Activated naive CD8-positive, alpha-beta T cell treated with anti-CD3 and anti-CD28 coated beads for 36 hours (primary cell): ENCODE data around the gene NBPF14. TPM values are rescaled to one million over a fixed set of nuclear protein-coding genes. Genes with fewer than 3 reads are reported as not detected.
"Not testable (repeated sequence)": the region's sequence is repeated elsewhere in the genome, so short reads cannot be mapped to it uniquely, and the experiment has no call there.

Experiments
- DNase-seq: peaks from one replicate; pipeline ENCODE4 v3.0.0; 2021
- H3K27ac Mint-ChIP-seq: one replicate; pipeline ENCODE4 v1.8.0; 2022; ENCODE audit warnings: mild to moderate bottlenecking, moderate library complexity, mixed read lengths
- H3K27me3 Mint-ChIP-seq: one replicate; pipeline ENCODE4 v1.8.0; 2022; ENCODE audit warnings: mild to moderate bottlenecking, mixed read lengths
- H3K36me3 Mint-ChIP-seq: one replicate; pipeline ENCODE4 v1.8.0; 2021; ENCODE audit warnings: mild to moderate bottlenecking, mixed read lengths
- H3K4me1 Mint-ChIP-seq: one replicate; pipeline ENCODE4 v1.8.0; 2021; ENCODE audit warnings: mixed read lengths
- H3K4me3 Mint-ChIP-seq: one replicate; pipeline ENCODE4 v1.8.0; 2022; ENCODE audit warnings: mild to moderate bottlenecking, moderate library complexity, mixed read lengths
- H3K9me3 Mint-ChIP-seq: one replicate; pipeline ENCODE4 v1.8.0; 2022; ENCODE audit warnings: mixed read lengths
- total RNA-seq, 2 experiments: library from RNA; stranded (reverse); gene quantifications; one replicate each; pipeline ENCODE4 v1.2.3, GENCODE V29; 2021

NBPF14 gene, protein sequence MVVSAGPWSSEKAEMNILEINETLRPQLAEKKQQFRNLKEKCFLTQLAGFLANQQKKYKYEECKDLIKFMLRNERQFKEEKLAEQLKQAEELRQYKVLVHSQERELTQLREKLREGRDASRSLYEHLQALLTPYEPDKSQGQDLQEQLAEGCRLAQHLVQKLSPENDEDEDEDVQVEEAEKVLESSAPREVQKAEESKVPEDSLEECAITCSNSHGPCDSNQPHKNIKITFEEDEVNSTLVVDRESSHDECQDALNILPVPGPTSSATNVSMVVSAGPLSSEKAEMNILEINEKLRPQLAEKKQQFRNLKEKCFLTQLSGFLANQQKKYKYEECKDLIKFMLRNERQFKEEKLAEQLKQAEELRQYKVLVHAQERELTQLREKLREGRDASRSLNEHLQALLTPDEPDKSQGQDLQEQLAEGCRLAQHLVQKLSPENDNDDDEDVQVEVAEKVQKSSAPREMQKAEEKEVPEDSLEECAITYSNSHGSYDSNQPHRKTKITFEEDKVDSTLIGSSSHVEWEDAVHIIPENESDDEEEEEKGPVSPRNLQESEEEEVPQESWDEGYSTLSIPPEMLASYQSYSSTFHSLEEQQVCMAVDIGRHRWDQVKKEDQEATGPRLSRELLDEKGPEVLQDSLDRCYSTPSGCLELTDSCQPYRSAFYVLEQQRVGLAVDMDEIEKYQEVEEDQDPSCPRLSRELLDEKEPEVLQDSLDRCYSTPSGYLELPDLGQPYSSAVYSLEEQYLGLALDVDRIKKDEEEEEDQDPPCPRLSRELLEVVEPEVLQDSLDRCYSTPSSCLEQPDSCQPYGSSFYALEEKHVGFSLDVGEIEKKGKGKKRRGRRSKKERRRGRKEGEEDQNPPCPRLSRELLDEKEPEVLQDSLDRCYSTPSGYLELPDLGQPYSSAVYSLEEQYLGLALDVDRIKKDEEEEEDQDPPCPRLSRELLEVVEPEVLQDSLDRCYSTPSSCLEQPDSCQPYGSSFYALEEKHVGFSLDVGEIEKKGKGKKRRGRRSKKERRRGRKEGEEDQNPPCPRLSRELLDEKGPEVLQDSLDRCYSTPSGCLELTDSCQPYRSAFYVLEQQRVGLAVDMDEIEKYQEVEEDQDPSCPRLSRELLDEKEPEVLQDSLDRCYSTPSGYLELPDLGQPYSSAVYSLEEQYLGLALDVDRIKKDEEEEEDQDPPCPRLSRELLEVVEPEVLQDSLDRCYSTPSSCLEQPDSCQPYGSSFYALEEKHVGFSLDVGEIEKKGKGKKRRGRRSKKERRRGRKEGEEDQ (N-terminal part only)
- total RNA-seq, result 1 to 10 TPM; 8.8 to 9.4 TPM

DNA sequence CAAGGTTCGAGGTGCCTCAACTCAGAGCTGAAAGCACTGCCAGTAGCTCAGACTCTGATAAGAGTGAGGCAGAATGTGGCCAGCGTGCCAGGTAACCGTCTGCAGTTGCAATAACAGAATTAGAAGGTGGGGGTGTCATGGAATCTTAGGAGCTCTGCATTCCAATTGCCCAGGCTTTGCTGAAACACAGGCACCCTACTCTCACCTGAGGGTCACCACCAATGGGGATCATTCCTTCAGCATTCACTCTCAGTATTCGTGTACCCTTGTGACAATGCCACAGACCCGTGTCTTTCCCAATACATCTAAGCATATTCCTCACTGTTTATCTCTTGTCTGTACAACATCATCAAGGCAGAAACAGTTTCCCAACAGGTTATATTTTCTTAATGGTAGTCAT is at the start of gene NBPF14:
TSS of gene NBPF14 (minus strand) at position 101 of the 400 bp plus-strand sequence. CDS start 294 bp downstream, outside the sequence.
- not testable (repeated sequence) for H3K4me3 Mint-ChIP-seq, H3K27ac Mint-ChIP-seq, H3K36me3 Mint-ChIP-seq, H3K27me3 Mint-ChIP-seq, H3K4me1 Mint-ChIP-seq, DNase-seq, H3K9me3 Mint-ChIP-seq

DNA sequence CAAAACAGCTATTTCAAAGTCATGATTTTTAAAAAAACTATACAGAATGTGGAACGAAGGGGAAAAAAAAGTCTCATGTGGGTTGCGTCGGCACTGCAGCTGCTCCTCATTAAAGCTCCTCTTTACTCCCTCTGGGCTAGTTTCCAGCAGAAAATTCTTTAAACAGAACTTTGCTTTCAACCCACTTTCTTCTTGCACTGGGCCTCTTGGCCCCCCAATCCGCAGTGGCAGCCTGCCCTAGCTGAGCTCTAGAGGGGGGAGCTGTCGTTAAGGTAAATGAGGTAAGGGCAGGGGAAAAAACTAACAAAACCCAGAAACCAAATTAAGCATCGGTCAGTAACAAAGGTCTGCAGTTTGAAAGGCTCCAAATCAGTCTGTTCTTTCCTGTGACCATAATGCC is 29.6 kb upstream of the NBPF14 start:
- H3K9me3 Mint-ChIP-seq, H3K36me3 Mint-ChIP-seq, H3K4me3 Mint-ChIP-seq, H3K27me3 Mint-ChIP-seq, DNase-seq, H3K4me1 Mint-ChIP-seq, H3K27ac Mint-ChIP-seq: not testable (repeated sequence)

DNA sequence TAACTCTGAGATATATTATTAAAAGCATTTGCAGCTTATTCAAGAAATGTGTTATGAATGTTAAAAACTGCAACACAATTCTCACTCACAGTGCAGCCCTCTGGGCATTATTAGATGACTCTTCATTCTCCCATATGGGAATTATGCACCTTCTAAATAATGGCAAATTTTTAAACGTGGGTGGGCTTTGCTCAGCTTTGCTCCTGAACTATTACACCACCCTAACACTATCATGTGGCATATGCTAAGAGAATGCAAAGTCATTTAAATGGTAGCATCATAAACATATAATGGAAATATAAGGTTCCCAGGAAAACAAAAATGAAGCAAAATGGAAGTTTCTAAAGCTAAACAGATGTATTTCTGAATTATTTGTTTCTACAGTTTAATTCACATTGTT is 22.4 kb upstream of the NBPF14 start:
- not testable (repeated sequence) for H3K4me1 Mint-ChIP-seq, H3K27me3 Mint-ChIP-seq, H3K27ac Mint-ChIP-seq, H3K4me3 Mint-ChIP-seq, DNase-seq, H3K36me3 Mint-ChIP-seq, H3K9me3 Mint-ChIP-seq

DNA sequence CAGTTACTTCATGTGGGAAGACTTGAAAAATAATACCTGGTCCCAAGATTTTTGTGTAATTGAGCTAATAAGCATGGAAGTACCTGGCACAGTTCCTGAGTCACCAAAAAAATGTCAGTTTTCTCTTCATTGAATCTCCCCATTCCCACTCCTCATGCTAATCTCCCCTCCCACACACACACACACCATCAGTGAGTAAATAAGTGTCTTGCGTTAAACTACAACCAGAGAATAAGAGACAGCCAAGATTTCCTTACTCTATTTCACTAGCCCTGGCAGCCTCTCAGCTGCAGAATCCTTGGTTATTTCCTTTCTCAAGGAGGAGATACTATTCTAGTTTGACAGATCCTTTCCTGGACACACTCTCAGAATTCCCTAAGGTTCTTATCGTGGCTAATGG is 9.5 kb upstream of the NBPF14 start:
- not testable (repeated sequence) for DNase-seq, H3K4me3 Mint-ChIP-seq

DNA sequence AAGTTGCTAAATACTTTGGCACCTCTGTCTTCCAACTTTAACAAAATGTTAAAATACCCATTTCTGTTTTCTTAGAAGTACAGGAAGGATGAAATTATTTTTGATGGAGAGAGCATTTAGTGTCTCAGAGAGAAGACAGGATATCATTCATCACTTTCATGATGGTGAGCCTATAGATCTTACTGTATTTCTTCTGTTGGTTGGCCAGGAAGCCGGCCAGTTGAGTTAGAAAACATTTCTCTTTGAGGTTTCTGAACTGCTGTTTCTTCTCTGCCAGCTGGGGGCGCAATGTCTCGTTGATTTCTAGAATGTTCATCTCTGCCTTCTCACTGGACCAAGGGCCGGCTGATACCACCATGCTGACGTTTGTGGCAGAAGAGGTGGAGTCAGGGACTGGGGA is 451 bp downstream of the NBPF14 start:
- H3K9me3 Mint-ChIP-seq, H3K27ac Mint-ChIP-seq, DNase-seq, H3K36me3 Mint-ChIP-seq, H3K4me1 Mint-ChIP-seq, H3K4me3 Mint-ChIP-seq, H3K27me3 Mint-ChIP-seq: not testable (repeated sequence)

More for the DNA sequence above, 9.5 kb upstream of the NBPF14 start:
- H3K27me3 Mint-ChIP-seq, H3K9me3 Mint-ChIP-seq, H3K27ac Mint-ChIP-seq, H3K36me3 Mint-ChIP-seq, H3K4me1 Mint-ChIP-seq: not testable (repeated sequence)

DNA sequence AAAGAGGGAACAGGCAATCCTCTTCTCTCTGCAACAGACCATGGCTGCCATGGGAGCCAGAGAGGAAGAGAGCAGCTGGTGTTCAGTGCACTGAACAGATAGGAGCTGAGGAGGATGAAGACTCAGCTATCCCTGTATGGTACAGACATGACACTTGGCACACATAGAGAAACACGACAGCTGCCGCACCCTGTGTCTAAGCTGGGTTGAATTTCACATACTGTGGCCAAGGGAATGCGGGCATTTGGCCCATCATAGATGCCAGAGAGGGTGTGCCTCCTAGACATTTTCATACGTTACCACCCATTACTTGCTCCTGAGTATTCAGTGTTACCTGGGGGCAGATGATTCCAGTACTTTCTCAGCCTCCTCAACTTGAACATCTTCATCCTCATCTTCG is 4.7 kb downstream of the NBPF14 start:
- H3K4me3 Mint-ChIP-seq, H3K4me1 Mint-ChIP-seq, H3K9me3 Mint-ChIP-seq, H3K27me3 Mint-ChIP-seq, H3K27ac Mint-ChIP-seq, DNase-seq, H3K36me3 Mint-ChIP-seq: not testable (repeated sequence)

DNA sequence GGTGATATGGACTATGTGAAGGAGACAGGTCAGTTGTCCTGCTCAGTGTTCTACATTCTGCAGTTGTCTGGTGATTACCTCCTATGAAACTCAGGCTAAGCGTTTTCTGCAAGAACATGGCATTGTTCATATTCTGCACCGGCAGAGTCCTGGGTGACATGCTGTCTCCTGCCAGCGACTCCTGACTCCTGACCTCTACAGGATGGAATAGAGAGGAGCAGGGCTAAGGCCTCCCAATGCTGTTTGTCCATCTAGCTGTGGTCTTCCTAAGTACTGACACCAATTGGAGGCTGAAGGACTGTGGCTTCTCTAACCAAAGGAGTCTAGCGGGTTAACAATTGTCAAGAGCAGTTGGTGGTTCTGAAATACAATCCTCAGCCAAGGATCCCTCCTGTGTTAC is 63.7 kb downstream of the NBPF14 start:
- not testable (repeated sequence) for H3K27me3 Mint-ChIP-seq, H3K27ac Mint-ChIP-seq, DNase-seq, H3K4me1 Mint-ChIP-seq, H3K36me3 Mint-ChIP-seq, H3K4me3 Mint-ChIP-seq, H3K9me3 Mint-ChIP-seq

DNA sequence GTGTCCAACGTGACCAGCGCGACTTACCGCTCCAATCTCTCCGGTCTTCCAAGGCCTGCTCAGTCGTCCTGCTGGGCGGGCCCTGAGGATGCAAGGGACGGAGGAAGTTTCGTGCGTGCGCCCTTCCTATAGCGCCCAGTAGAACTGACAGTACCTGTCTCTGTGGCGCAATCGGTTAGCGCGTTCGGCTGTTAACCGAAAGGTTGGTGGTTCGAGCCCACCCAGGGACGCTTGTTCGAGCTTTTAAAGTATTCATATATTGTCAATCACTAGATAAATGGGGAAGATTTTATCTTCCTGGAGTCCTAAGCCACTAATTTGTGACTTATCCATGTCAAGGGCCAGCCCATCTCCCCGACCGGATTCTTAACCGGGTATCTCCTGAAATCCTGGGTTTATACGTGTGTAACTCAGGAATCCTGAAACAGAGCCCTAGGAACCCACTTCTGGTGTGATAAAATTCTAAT is 66.7 kb downstream of the NBPF14 start:
- H3K4me3 Mint-ChIP-seq, result peak overlapping the region; percentile 73
- H3K4me1 Mint-ChIP-seq, H3K9me3 Mint-ChIP-seq: not testable (repeated sequence)

DNA sequence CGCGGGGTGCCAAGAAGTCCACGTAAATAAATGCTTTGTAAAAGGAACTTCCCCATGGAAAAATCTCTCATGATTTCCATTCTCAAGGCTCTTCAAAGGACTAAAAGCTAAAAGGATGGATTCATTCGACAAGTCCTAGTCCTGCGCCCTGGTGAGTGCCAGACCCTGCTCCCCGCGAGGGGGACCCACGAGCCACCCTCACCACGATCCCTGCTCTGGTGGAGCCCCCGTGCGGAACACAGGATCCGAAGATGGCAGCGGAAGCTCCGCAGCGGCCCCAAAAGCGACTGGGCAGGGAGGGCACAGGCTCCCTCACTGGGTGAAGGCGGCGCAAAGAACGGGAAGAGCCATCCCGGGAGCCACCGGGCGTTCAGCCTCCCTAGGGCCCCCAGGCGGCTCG is 67.2 kb downstream of the NBPF14 start:
- peak; percentile 58 for DNase-seq
- not testable (repeated sequence) for H3K9me3 Mint-ChIP-seq, H3K27me3 Mint-ChIP-seq, H3K4me3 Mint-ChIP-seq, H3K27ac Mint-ChIP-seq, H3K4me1 Mint-ChIP-seq, H3K36me3 Mint-ChIP-seq

More for the DNA sequence above, 66.7 kb downstream of the NBPF14 start:
- peak overlapping the region; percentile 79 for H3K27ac Mint-ChIP-seq
- H3K36me3 Mint-ChIP-seq, H3K27me3 Mint-ChIP-seq: not testable (repeated sequence)
- DNase-seq, result peak; percentile 56

DNA sequence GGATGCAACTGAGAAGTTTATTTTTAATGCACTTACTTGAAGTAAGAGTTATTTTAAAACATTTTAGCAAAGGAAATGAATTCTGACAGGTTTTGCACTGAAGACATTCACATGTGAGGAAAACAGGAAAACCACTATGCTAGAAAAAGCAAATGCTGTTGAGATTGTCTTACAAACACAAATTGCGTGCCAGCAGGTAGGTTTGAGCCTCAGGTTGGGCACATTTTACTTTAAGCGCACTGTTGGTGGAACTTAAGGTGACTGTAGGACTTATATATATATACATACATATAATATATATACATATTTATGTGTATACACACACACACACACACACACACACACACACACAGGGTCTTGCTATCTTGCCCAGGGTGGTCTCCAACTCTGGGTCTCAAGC is 69.2 kb downstream of the NBPF14 start:
- not testable (repeated sequence) for H3K36me3 Mint-ChIP-seq, H3K27ac Mint-ChIP-seq, H3K27me3 Mint-ChIP-seq, H3K4me3 Mint-ChIP-seq, H3K9me3 Mint-ChIP-seq, DNase-seq
- H3K4me1 Mint-ChIP-seq, result peaks cover 11% of the 10 kb centered on the region

DNA sequence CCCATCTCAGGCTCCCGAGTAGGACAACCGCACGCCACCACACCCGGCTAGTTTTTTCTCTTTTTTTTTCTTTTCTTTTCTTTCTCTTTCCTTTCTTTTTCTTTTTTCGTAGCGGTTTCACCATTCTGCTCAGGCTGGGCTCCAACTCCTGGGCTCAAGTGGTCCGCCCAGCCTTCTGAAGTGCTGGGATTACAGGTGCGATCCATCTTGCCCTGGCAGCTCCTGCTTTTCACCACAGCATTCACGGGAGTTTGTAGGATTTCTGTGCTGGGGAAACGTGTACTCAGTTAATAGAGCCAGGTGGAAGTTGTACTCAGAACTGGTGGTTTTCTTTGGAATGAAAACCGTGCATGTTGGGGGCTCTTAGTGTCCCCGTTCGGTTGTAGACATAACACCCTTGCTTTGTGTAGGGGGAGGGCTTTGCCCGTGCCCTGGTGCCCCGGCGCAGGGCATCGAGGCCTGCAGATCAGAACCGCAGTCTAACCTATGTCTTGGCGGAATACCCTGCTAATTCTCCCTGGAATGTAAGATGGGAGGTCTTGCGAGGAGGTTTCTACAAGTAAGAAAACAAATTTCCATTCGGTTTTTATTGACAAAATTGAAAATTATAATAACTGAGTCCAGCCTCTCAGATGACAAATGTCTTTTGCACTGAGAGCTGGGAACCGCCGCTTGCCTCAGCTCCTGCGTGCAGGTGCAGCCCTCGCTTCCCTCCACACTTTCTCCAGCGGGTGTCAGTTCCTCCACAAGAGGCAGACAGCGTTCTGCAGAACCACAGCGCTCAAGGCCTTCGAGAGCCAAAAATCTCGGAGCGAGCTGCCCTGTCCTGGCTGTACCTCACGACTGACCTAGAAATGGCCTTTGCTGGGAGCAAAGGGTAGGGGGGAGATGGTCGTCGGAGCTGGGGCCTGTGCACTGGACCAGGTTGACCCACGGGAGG is 72.3 kb downstream of the NBPF14 start:
- peaks cover 13% of the 10 kb centered on the region for H3K4me1 Mint-ChIP-seq
- H3K27me3 Mint-ChIP-seq, H3K36me3 Mint-ChIP-seq, DNase-seq, H3K9me3 Mint-ChIP-seq: not testable (repeated sequence)
- H3K4me3 Mint-ChIP-seq, result peak overlapping the region; percentile 84
- H3K27ac Mint-ChIP-seq, result peak overlapping the region; percentile 99

DNA sequence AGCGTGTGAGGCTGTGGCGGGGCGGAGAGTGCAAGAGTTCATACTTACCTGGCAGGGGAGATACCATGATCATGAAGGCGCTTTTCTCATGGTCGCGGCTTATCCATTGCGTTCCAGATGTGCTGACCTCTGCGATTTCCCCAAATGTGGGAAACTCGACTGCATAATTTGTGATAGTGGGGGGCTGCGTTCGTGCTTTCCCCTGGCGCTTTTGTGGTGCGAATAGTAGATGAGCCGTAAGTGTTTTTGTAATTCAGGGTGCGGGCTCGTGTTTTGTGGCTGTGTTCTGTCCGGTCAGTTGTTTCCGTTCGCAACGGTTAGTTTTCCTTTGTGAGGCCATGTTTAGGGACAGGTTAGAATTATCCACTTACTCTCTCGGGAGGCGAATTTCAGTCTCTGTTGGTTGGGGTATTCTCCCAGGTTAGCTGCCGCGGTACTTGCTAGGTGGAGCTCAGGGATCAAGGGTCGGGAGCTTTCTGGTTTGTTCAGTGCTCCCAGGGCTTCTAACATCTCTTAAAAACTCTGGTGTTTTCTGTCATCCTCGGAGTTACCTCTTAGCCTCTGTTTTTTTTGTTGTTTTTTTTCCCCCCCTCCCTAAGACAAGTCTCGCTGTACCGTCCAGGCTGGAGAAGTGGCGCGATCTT is 73.1 kb downstream of the NBPF14 start:
- not testable (repeated sequence) for H3K36me3 Mint-ChIP-seq, H3K27me3 Mint-ChIP-seq, H3K9me3 Mint-ChIP-seq
- Mint-ChIP-seq H3K4me1 (peaks cover 13% of the 10 kb centered on the region), H3K27ac (peak overlapping the region; percentile 99), H3K4me3 (peak overlapping the region; percentile 84)
- DNase-seq, result peak; percentile 89

DNA sequence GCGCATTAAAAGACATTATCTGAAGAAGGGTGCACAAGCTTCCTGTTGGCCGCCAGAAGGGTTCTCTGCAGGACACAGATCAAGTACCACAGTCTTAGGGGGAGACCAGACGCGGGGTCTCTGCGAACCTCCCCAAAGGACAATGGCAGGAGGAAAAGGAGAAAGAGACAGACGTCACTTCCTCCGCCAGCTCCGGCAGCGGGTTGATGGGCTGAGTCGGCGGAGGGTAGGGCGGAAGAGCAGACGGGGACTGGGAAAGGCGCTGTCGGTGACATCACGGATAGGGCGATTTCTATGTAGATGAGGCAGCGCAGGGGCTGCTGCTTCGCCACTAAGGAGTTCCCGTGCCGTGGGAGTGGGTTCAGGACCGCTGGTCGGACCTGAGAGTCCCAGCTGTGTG is 73.7 kb downstream of the NBPF14 start:
- H3K27ac Mint-ChIP-seq, result peak overlapping the region; percentile 99
- not testable (repeated sequence) for H3K27me3 Mint-ChIP-seq, H3K36me3 Mint-ChIP-seq, H3K9me3 Mint-ChIP-seq
- peak; percentile 88 for DNase-seq
- H3K4me1 Mint-ChIP-seq, result peaks cover 14% of the 10 kb centered on the region
- H3K4me3 Mint-ChIP-seq, result peak overlapping the region; percentile 84

DNA sequence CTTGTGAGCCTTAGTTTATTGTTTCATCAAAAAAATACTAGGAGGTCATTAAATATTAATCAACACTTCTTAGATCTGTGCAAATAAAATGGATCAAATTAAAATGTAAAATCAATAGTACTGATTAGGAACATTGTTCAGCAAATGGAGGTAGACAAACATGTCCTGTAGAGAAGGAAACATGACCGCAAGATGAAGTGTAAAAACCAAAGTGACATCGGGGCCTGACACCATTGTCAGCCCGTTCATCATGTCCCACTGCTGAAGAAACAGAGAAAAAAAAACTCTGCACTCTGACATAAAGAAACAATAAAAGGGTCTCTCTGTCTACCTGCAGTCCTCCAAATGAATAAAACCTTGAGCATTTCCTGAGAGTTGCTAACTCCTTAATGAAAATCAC is 81.5 kb downstream of the NBPF14 start:
- H3K27me3 Mint-ChIP-seq, H3K4me3 Mint-ChIP-seq, H3K27ac Mint-ChIP-seq, H3K36me3 Mint-ChIP-seq, DNase-seq, H3K9me3 Mint-ChIP-seq: not testable (repeated sequence)
- H3K4me1 Mint-ChIP-seq, result peaks cover 15% of the 10 kb centered on the region
